NCI-H524 (cell line): ENCODE measurements around the gene TRIM49C.
A peak's percentile ranks its signal among the peaks of the same experiment; 100 is the strongest.
"Not testable (repeated sequence)": the region's sequence is repeated elsewhere in the genome, so short reads cannot be mapped to it uniquely, and the experiment has no call there.

Source experiments
- DNase-seq, 2 experiments: peaks; one replicate each; lab custom pipeline; 2025; lab: John Stamatoyannopoulos, UW

TRIM49C gene, protein sequence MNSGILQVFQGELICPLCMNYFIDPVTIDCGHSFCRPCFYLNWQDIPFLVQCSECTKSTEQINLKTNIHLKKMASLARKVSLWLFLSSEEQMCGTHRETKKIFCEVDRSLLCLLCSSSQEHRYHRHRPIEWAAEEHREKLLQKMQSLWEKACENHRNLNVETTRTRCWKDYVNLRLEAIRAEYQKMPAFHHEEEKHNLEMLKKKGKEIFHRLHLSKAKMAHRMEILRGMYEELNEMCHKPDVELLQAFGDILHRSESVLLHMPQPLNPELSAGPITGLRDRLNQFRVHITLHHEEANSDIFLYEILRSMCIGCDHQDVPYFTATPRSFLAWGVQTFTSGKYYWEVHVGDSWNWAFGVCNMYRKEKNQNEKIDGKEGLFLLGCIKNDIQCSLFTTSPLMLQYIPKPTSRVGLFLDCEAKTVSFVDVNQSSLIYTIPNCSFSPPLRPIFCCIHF

DNA sequence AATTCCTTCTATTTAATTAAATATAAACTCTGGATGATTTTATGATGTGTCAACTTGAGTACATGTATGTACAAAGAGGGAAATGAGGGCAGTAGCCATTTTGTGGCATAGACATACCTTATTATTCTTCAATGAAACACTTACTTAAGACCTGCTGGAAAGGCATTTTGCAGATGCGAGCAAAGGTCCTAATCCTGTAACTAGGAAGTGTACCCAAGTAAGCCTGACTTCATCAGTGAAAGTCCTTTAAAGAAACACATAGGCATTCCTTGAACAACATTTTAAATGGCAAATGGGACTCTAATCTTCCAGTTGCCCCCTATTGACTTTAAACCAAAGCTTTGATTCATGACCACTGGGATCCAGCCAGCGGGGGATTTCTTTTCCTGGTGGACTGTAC, at the start of gene TRIM49C:
Gene TRIM49C, plus strand, starts transcription at position 301 of the 400 bp plus-strand sequence. CDS start 4,106 bp downstream, outside the sequence.
- DNase-seq: not testable (repeated sequence)

DNA sequence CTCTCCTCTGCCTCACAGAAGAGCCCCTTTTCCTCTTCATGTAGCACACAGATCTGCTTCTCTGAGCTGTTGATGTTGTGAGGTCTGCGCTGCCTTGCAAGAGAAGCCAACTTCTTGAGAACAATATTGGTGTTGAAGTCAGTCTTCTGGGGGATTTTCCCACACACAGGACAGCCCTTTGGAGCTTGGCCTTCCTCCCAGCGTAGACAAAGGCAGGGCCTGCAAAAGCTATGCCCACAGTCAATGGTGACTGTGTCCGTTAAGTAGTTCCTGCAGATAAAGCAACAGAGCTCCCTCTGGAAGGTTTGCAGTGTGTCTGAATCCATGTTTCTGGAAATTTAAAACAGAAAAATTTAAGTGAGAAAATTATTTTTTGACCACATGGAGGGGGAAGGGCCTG, 6.7 kb upstream of the TRIM49C start:
- DNase-seq: not testable (repeated sequence)

DNA sequence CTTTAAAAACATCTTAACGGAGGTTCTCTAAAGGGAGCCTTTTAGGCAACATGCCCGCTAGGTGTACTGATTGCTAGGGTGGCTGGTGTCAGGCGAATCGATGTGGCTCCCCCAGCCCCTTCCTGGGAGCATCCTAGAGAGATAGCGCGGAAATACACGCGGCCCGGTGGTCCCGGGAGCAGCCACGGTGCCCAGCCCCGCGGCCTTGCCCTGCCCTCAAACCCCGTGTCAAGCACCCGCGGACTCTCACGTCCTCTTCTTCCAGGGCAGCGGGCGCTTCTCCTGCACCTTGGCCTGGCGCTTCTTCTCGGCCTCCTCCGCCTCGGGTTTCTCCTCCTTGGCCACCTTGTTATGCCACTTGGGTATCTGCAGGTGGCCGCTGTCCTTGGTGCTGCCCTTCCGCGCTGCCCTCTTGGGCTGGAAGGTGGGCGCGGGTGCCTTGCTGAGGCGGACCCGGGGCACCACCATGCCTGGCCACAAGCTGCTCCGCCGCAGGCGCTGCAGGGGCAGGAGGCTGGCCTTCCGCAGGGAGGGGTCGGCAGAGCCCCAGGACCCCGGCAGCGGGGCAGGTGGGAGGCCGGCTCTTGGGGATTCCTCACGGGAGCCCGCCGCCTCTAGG, 20.8 kb downstream of the TRIM49C start:
- DNase-seq: not testable (repeated sequence)

DNA sequence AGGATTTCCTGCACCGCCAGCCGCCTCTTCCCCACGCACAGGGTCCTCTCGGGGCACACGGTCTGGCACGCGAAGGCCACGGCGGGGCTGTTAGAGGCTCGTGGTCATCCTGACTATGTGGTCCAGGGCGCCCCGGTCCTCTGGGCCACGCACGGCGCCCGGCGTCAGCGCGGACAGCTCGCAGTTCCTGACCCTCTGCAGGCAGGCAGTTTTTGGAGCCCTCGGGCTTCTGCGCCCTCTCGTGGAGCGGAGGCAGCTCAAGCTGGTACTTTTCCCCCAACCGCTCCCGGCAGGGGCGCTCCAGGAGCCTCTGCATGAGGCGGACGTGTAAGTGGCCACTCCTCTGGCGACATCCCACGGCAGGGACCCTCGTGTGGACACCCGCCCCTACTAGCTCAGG, 21.4 kb downstream of the TRIM49C start:
- DNase-seq: peak; percentile 24 to 44

DNA sequence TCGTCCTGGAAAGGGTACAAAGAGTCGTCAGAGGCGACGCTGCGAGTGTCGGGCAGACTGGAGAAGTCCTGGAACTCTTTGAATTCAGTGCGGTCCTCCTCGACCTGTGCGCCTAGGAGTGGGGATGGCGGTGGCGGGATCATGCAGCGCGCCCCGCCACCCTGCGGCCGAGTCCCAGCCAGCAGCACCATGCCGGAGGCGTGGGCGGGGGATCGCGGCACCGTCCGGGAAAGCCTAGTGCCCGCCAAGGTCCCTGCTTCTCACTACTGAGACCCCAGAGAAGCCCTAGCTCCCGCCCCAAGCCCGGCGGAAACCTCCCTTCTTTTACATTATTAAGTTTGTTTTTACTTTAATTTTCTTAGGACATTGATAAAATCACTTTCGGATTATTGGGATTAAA, 22.6 kb downstream of the TRIM49C start:
- DNase-seq: not testable (repeated sequence)

DNA sequence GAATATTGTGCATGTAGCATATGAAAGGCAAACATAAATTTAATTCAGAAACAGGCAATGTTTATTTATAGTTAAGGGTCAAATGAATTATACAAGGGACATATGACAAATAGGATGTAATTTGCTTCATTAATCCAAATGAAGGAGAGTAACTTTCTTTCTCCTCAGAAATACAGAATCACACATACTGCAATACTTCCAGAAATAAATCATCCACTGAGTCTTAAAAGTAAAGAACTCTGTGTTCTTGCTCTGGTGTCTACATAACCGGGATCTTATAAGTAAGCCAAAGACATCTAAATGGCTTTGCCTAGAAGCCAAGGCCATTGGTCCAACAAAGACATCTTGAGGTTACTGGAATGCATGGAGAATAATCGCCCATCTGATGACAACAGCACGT, 54.7 kb downstream of the TRIM49C start, which contains the start of gene UBTFL1:
Gene UBTFL1, plus strand, starts transcription at position 301 of the 400 bp plus-strand sequence. Its CDS starts 0 bp downstream, at position 301.
- DNase-seq: not testable (repeated sequence)

DNA sequence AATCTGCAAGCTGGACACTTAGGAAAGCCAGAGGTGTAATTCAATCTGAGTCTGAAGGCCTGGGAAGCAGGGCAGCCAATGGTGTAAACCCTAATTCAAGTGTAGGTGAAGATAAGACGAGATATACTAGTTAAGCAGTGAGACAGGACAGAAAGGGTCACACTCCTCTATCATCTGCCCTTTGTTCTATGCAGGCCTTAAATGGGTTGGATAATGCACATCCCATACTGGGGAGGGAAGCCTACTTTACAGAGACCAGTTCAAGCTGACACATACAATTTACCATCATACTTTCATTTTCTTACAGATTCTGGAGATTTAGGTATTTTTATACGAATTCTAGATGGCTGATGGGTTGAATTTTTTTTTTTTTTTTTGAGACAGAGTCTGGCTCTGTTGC, 57.8 kb downstream of the TRIM49C start:
- DNase-seq: not testable (repeated sequence)
